Activated naive CD4-positive, alpha-beta T cell treated with anti-CD3 and anti-CD28 coated beads for 36 hours (primary cell): ENCODE measurements around the gene OBSCN. TPM values are rescaled to one million over a fixed set of nuclear protein-coding genes. Genes with fewer than 3 reads are reported as not detected.

Experiments used
- CTCF ChIA-PET: fragments of 350-600 bp; sonication (Branson Sonifier 250); formaldehyde crosslinking; loops from one replicate; lab custom pipeline; 2021; ENCODE audit warnings: antibody characterized with exemption; lab: Charles Lee
- DNase-seq: peaks from one replicate; pipeline ENCODE4 v3.0.0-alpha.2; 2020
- H3K27ac Mint-ChIP-seq: one replicate; pipeline ENCODE4 v1.8.0; 2021; ENCODE audit warnings: mild to moderate bottlenecking, mixed read lengths
- H3K27me3 Mint-ChIP-seq: one replicate; pipeline ENCODE4 v1.8.0; 2021; ENCODE audit warnings: low read depth, mixed read lengths
- H3K36me3 Mint-ChIP-seq: one replicate; pipeline ENCODE4 v1.8.0; 2021; ENCODE audit warnings: low read depth, mixed read lengths
- H3K4me1 Mint-ChIP-seq: one replicate; pipeline ENCODE4 v1.8.0; 2021; ENCODE audit warnings: low read depth, mixed read lengths
- H3K4me3 Mint-ChIP-seq: one replicate; pipeline ENCODE4 v1.8.0; 2021; ENCODE audit warnings: mild to moderate bottlenecking, moderate library complexity, mixed read lengths
- H3K9me3 Mint-ChIP-seq: one replicate; pipeline ENCODE4 v1.8.0; 2021; ENCODE audit warnings: mixed read lengths
- intact Hi-C: fragments of 100-400 bp; cut with micrococcal nuclease; formaldehyde crosslinking; loops from one replicate; pipeline ENCODE4 v1.15.1; 2023
- total RNA-seq, 2 experiments: library from RNA; stranded (reverse); gene quantifications; one replicate each; pipeline ENCODE4 v1.2.3, GENCODE V29; 2021

The OBSCN gene
- total RNA-seq, 2 experiments from 2014 or later, result 11.5 to 13.5 TPM

DNA sequence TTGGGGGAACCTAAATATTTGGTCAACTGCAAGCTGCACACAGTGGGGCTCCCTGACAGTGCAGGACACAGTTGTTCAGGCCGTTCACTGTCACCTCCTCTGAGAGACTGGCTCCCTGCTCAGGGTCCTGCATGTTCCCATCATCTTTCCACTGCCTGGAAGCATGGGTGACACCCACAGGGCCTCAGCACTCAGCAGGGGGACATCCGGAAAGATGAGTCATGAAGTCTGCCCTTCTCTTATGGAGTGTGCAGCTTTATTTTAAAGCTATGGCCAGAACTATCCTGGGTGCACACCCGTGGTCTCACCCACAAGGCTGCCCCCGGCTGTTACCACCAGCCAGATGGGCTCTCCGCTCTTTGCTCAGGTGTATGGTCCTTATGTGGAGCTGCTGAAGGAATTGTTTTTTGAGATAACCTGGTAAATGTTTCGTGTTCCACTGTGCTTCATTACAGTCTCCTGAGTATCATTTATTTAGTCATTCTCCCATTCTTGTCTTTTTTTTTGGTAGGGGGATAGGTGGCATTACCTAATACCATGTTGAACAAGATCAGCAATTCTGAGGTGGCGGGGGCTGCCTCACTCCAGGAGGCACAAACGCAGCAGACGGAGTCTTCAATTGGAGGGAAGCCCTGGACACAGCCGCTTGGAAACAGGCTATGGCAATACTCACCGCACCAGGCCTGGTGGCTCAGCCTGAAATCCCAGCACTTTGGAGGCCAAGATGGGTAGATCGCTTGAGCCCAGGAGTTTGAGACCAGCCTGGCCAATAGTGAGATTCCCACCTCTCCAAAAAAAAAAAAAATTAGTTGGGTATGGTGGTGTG is 184.5 kb downstream of the OBSCN start:
- no peak overlapping the region for H3K27ac Mint-ChIP-seq
- H3K36me3 Mint-ChIP-seq, result peaks cover 11% of the 10 kb centered on the region
- H3K9me3 Mint-ChIP-seq, result no peaks in the 10 kb centered on the region
- no peaks in the 10 kb centered on the region for H3K4me1 Mint-ChIP-seq
- H3K27me3 Mint-ChIP-seq, result no peaks in the 10 kb centered on the region
- no peak overlapping the region for H3K4me3 Mint-ChIP-seq
- intact Hi-C loops, result loop anchor here (5.0 kb wide), 1 partner anchor 260 kb away; no protein-coding TSS in a partner anchor
- CTCF ChIA-PET, result interaction anchor here (0.6 to 0.7 kb wide), 2 partner anchors 254 to 923 kb away, joined by 3 to 4 read pairs; no protein-coding TSS in a partner anchor
- no peak for DNase-seq

GRCh38 chr1:228393268-228393701 is 185.4 kb downstream of the OBSCN start:
- intact Hi-C loops, result loop anchor here (5.0 kb wide), 1 partner anchor 261 kb away; no protein-coding TSS in a partner anchor
- Mint-ChIP-seq H3K36me3 (peaks cover 16% of the 10 kb centered on the region), H3K4me3 (no peak overlapping the region), H3K4me1 (no peaks in the 10 kb centered on the region), H3K9me3 (no peaks in the 10 kb centered on the region), H3K27ac (no peak overlapping the region), H3K27me3 (no peaks in the 10 kb centered on the region)
- no peak for DNase-seq
- CTCF ChIA-PET, result interaction anchor here (0.6 to 1.0 kb wide), 2 partner anchors 72 to 255 kb away, joined by 3 to 4 read pairs; no protein-coding TSS in a partner anchor

- H3K27me3 Mint-ChIP-seq, result no peaks in the 10 kb centered on the region
- intact Hi-C loops, result loop anchor here (5.0 kb wide), 1 partner anchor 262 kb away; no protein-coding TSS in a partner anchor
- peaks cover 16% of the 10 kb centered on the region for H3K36me3 Mint-ChIP-seq
- H3K9me3 Mint-ChIP-seq, result no peaks in the 10 kb centered on the region
- CTCF ChIA-PET, result interaction anchor here (1.0 kb wide), 1 partner anchor 72 kb away, joined by 3 read pairs; no protein-coding TSS in a partner anchor
- no peaks in the 10 kb centered on the region for H3K4me1 Mint-ChIP-seq
- no peak overlapping the region for H3K4me3 Mint-ChIP-seq
- H3K27ac Mint-ChIP-seq, result no peak overlapping the region
- DNase-seq, result no peak
Measured at GRCh38 chr1:228393811-228394570, 186.1 kb downstream of the OBSCN start.

DNA sequence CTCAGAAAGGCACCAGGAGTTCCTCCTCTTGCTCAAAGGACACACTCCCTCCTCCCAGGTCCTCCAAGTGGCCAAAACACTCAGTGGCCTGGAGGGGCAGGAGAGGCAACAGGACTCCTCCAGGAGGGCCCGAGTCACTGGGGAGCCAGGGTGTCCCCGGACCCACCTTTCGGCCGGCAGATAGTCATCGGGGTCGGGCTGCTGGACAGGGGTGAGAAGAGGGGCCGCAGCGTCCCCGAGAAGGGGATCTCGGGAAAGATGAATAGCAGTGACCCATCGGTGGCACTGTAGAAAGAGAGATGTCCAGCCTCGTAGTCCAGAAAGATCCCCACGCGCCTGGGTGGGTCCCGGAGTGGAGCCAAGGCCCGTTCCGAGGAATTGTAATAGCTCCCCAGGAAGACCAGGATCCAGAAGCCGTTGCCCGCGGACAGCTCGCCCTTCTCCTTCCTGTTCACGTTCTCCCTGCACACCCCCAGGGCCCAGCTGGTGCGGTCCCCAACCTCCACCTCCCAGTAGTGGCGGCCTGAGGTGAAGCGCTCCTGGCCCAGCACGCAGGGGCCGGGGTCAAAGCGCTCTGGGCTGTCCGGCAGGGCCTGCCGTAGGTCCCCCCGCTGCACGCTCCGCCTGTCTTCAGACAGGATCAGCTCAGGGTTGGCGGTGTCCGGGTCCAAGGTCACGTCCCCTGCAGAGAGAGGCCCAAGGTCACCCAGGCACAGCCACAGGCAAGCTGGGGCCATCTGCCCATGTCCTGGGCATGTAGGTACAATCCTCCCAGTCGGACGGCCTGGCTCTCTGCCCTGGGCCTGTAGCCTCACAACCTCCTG is 186.9 kb downstream of the OBSCN start:
- Mint-ChIP-seq H3K36me3 (peaks cover 18% of the 10 kb centered on the region), H3K27ac (no peak overlapping the region), H3K4me1 (peaks cover 3% of the 10 kb centered on the region), H3K4me3 (no peak overlapping the region), H3K9me3 (no peaks in the 10 kb centered on the region), H3K27me3 (no peaks in the 10 kb centered on the region)
- CTCF ChIA-PET, result no interaction called here
- DNase-seq, result no peak
- intact Hi-C loops, result loop anchor here (5.0 kb wide), 1 partner anchor 262 kb away; no protein-coding TSS in a partner anchor

DNA sequence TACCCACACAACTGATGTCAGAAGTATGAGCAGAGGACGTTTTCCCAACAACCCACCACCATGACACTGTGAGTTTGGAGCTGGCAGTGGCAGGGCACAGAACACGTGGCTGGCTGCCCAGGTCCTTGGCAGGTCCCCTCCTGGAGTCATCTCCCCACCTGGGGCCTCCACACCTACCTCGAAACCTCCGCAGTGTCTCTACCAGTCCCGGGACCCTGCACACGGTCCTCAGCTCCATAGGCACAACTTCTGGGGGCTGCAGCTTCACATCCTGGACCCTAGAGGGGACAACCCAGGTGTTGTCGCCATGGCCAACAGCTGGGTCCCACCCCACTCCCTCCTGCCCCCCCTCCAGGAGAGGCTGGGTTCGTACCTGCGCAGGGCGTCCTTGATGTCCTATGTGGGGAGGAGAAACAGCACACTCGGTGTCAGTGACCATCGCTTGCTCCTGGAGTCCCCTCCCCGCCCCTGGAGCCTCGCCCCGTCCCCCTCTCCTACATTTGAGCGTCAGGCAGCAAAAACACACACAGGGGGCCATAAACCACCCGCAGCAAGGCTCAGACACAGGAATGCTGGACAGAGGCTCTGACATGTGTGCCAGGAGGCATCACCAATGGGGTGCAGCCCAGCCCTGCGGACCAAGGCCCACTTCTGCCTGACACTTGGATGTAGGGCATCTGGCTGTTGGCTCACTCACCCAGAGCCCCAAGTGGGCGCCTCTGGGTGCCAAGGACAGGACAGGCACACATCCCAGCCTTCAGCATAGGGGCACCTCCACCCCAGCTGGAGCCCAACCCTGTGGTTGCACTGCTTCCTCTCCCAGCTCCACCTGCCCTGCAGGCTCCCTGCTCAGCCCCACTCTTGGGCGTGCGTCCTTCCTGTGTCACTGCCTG is 189.2 kb downstream of the OBSCN start:
- no peaks in the 10 kb centered on the region for H3K27me3 Mint-ChIP-seq

GRCh38 chr1:228397966-228398365 is 190.1 kb downstream of the OBSCN start:
- intact Hi-C loops, result no loop called here
- H3K4me1 Mint-ChIP-seq, result peaks cover 17% of the 10 kb centered on the region
- no peak overlapping the region for H3K27ac Mint-ChIP-seq
- H3K9me3 Mint-ChIP-seq, result no peaks in the 10 kb centered on the region
- peaks cover 26% of the 10 kb centered on the region for H3K36me3 Mint-ChIP-seq
- H3K4me3 Mint-ChIP-seq, result no peak overlapping the region
- DNase-seq, result peak; percentile 1
- CTCF ChIA-PET, result no interaction called here
- no peaks in the 10 kb centered on the region for H3K27me3 Mint-ChIP-seq

More for the DNA sequence above, 189.2 kb downstream of the OBSCN start:
- DNase-seq, result peak; percentile 3
- Mint-ChIP-seq H3K9me3 (no peaks in the 10 kb centered on the region), H3K4me3 (no peak overlapping the region), H3K36me3 (peaks cover 28% of the 10 kb centered on the region), H3K27ac (no peak overlapping the region), H3K4me1 (peaks cover 10% of the 10 kb centered on the region)
- intact Hi-C loops, result no loop called here
- CTCF ChIA-PET, result no interaction called here

- intact Hi-C loops, result no loop called here
- Mint-ChIP-seq H3K9me3 (no peaks in the 10 kb centered on the region), H3K27me3 (no peaks in the 10 kb centered on the region), H3K4me1 (peaks cover 27% of the 10 kb centered on the region), H3K4me3 (no peak overlapping the region), H3K27ac (no peak overlapping the region), H3K36me3 (peaks cover 30% of the 10 kb centered on the region)
- CTCF ChIA-PET, result no interaction called here
- DNase-seq, result peak; percentile 1
Measured at GRCh38 chr1:228398741-228399461, 191.1 kb downstream of the OBSCN start.

GRCh38 chr1:228399531-228400236 is 191.8 kb downstream of the OBSCN start:
- H3K4me3 Mint-ChIP-seq, result no peak overlapping the region
- CTCF ChIA-PET, result no interaction called here
- H3K36me3 Mint-ChIP-seq, result peaks cover 34% of the 10 kb centered on the region
- no peak overlapping the region for H3K27ac Mint-ChIP-seq
- peaks cover 35% of the 10 kb centered on the region for H3K4me1 Mint-ChIP-seq
- H3K9me3 Mint-ChIP-seq, result no peaks in the 10 kb centered on the region
- intact Hi-C loops, result no loop called here
- DNase-seq, result peak; percentile 1
- H3K27me3 Mint-ChIP-seq, result no peaks in the 10 kb centered on the region

DNA sequence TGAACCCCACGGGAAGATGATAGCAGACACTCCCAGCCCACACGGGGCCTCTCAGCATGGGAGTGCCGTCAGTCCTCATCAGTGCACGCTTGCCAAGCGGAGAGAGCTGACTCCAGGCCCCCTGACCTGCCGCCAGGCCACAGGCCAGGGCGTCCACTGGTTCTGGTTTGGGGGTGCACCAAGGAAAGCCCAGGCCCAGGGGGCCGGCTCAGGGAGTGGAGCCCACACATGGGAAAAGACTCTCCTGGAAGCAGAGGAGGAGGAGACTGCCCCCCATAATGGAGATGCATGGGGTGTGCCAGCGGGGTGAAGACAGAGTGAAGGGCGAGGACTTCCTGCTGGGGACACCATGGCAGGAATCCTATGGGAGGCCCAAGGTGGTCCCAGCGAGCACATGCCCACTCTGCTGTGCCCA is 192.4 kb downstream of the OBSCN start:
- H3K27me3 Mint-ChIP-seq, result no peaks in the 10 kb centered on the region
- H3K27ac Mint-ChIP-seq, result no peak overlapping the region
- CTCF ChIA-PET, result no interaction called here
- no peak for DNase-seq
- intact Hi-C loops, result no loop called here
- no peak overlapping the region for H3K4me3 Mint-ChIP-seq
- H3K36me3 Mint-ChIP-seq, result peaks cover 37% of the 10 kb centered on the region
- H3K4me1 Mint-ChIP-seq, result peaks cover 40% of the 10 kb centered on the region
- no peaks in the 10 kb centered on the region for H3K9me3 Mint-ChIP-seq

GRCh38 chr1:228400692-228401454 is 193.0 kb downstream of the OBSCN start:
- H3K27ac Mint-ChIP-seq, result no peak overlapping the region
- H3K36me3 Mint-ChIP-seq, result peaks cover 39% of the 10 kb centered on the region
- intact Hi-C loops, result no loop called here
- H3K27me3 Mint-ChIP-seq, result no peaks in the 10 kb centered on the region
- H3K9me3 Mint-ChIP-seq, result no peaks in the 10 kb centered on the region
- CTCF ChIA-PET, result no interaction called here
- H3K4me1 Mint-ChIP-seq, result peaks cover 41% of the 10 kb centered on the region
- no peak overlapping the region for H3K4me3 Mint-ChIP-seq
- peak; percentile 2 for DNase-seq
